Prostate gland (tissue), 2 donors: Measurements from ENCODE around the gene DDOST. TPM values are rescaled to one million over a fixed set of nuclear protein-coding genes. Genes with fewer than 3 reads are reported as not detected.

ENCODE experiments used
- DNase-seq: peaks from one replicate; pipeline ENCODE4 v3.0.0-alpha.2; 2019; ENCODE audit warnings: low spot score
- H3K27ac ChIP-seq, 2 donors: fragments of 200-600 bp; sonication (generic); 2 replicates each; pipeline ENCODE4 v1.5.1; 2017 to 2019
- H3K27me3 ChIP-seq: fragments of 200-600 bp; sonication (generic); replicated peaks from 2 replicates; pipeline ENCODE4 v1.5.1; 2019; ENCODE audit not compliant: insufficient read depth
- H3K36me3 ChIP-seq, 2 donors: fragments of 200-600 bp; sonication (generic); 1 replicate in 1 of 2; 2 replicates in 1 of 2; pipeline versions ENCODE4 v1.5.1 to v1.8.1; 2017 to 2019
- H3K4me1 ChIP-seq: fragments of 200-600 bp; sonication (generic); replicated peaks from 2 replicates; pipeline ENCODE4 v1.5.1; 2019
- H3K4me3 ChIP-seq, 2 donors: fragments of 200-600 bp; sonication (generic); 2 replicates each; pipeline ENCODE4 v1.5.1; 2017 to 2019
- H3K9me3 ChIP-seq: fragments of 200-600 bp; sonication (generic); 2 replicates; pipeline ENCODE4 v1.5.1; 2017
- CTCF ChIP-seq, 4 experiments: fragments of 200-600 bp in 2 of 4; fragments of 450-650 bp in 2 of 4; sonication (generic) in 2 of 4; IDR thresholded peaks; 1 replicate in 3 of 4; 2 replicates in 1 of 4; pipeline ENCODE4 v1.5.1; 2016 to 2019; ENCODE audit warnings: antibody characterized with exemption in 4 of 4, mild to moderate bottlenecking in 2 of 4, moderate library complexity in 2 of 4
- POLR2A ChIP-seq: fragments of 450-650 bp; IDR thresholded peaks from one replicate; pipeline ENCODE4 v1.6.1; 2016; ENCODE audit warnings: antibody characterized with exemption, mild to moderate bottlenecking
- POLR2AphosphoS5 ChIP-seq: sonication (generic); formaldehyde crosslinking; IDR thresholded peaks from one replicate; pipeline ENCODE4 v1.6.1; 2017; ENCODE audit warnings: antibody characterized with exemption
- WGBS: methylation state at CpG from one replicate; pipeline ENCODE4 v1.1.5; 2018; 5-methylcytosine and 5-hydroxymethylcytosine counted together
- intact Hi-C: fragments of 100-400 bp; cut with DNase I; formaldehyde crosslinking; loops from one replicate; pipeline ENCODE4 v1.14.2; 2022
- total RNA-seq, 2 donors: library from RNA; depleted of rRNA; stranded (reverse); fragments of >200 nt; gene quantifications; one replicate each; pipeline ENCODE4 v1.1.0, GENCODE V29; 2016

The DDOST gene
- total RNA-seq, 2 donors from 2014 or later, result 223 to 264 TPM

GRCh38 chr1:20703124-20703756 lies 42.1 kb upstream of the DDOST start:
- no peaks in the 10 kb centered on the region for H3K36me3 ChIP-seq
- H3K9me3 ChIP-seq, result no peaks in the 10 kb centered on the region
- WGBS, result 84% methylated on average over 4 of the region's 4 CpGs
- H3K27me3 ChIP-seq, result no peaks in the 10 kb centered on the region
- no peak for DNase-seq
- TF ChIP-seq POLR2AphosphoS5 (no peak), CTCF (IDR thresholded peaks at IDR 0.05) (no peak), POLR2A (no peak)
- H3K27ac ChIP-seq, result no peak overlapping the region
- no peaks in the 10 kb centered on the region for H3K4me1 ChIP-seq
- intact Hi-C loops, result no loop called here
- H3K4me3 ChIP-seq, result no peak overlapping the region

- no peaks in the 10 kb centered on the region for H3K4me1 ChIP-seq
- H3K27me3 ChIP-seq, result no peaks in the 10 kb centered on the region
- no peak overlapping the region for H3K4me3 ChIP-seq
- H3K36me3 ChIP-seq, result no peaks in the 10 kb centered on the region
- H3K27ac ChIP-seq, result no peak overlapping the region
- DNase-seq, result no peak
- WGBS, result 81% methylated on average over 1 of the region's 1 CpG
- intact Hi-C loops, result no loop called here
- no peak for TF ChIP-seq CTCF (IDR thresholded peaks at IDR 0.05)
- H3K9me3 ChIP-seq, result no peaks in the 10 kb centered on the region
These were observed 41.2 kb upstream of the DDOST start for GRCh38 chr1:20702416-20702815.

GRCh38 chr1:20701847-20702246 lies 40.7 kb upstream of the DDOST start:
- WGBS, result 91% methylated on average over 5 of the region's 5 CpGs

GRCh38 chr1:20701446-20701845 lies 40.3 kb upstream of the DDOST start:
- Histone ChIP-seq H3K4me1 (no peaks in the 10 kb centered on the region), H3K36me3 (no peaks in the 10 kb centered on the region), H3K4me3 (no peak overlapping the region), H3K27me3 (no peaks in the 10 kb centered on the region), H3K27ac (no peak overlapping the region), H3K9me3 (no peaks in the 10 kb centered on the region)
- intact Hi-C loops, result no loop called here
- no peak for DNase-seq
- WGBS, result 90% methylated on average over 9 of the region's 9 CpGs
- TF ChIP-seq POLR2A, result no peak
- no peak for TF ChIP-seq CTCF (IDR thresholded peaks at IDR 0.05)

More at GRCh38 chr1:20701847-20702246, 40.7 kb upstream of the DDOST start:
- Histone ChIP-seq H3K36me3 (no peaks in the 10 kb centered on the region), H3K4me3 (no peak overlapping the region), H3K4me1 (no peaks in the 10 kb centered on the region), H3K9me3 (no peaks in the 10 kb centered on the region), H3K27me3 (no peaks in the 10 kb centered on the region), H3K27ac (no peak overlapping the region)
- intact Hi-C loops, result no loop called here
- DNase-seq, result no peak
- TF ChIP-seq POLR2A (no peak), POLR2AphosphoS5 (no peak), CTCF (IDR thresholded peaks at IDR 0.05) (no peak)

- 85% methylated on average over 17 of the region's 17 CpGs for WGBS
- no peaks in the 10 kb centered on the region for H3K27me3 ChIP-seq
- TF ChIP-seq POLR2A, result no peak
- TF ChIP-seq CTCF (IDR thresholded peaks at IDR 0.05), result no peak
- no peak overlapping the region for H3K27ac ChIP-seq
- no peaks in the 10 kb centered on the region for H3K36me3 ChIP-seq
- no peak for DNase-seq
- no peak overlapping the region for H3K4me3 ChIP-seq
- no peaks in the 10 kb centered on the region for H3K9me3 ChIP-seq
- no peaks in the 10 kb centered on the region for H3K4me1 ChIP-seq
- intact Hi-C loops, result no loop called here
These were observed 39.6 kb upstream of the DDOST start for GRCh38 chr1:20700636-20701215.
